Mesenchymal stem cell (in vitro differentiated cells and primary cell): Measurements from ENCODE around the gene RAB27B. TPM values are rescaled to one million over a fixed set of nuclear protein-coding genes. Genes with fewer than 3 reads are reported as not detected.

Experiments
- DNase-seq: peaks from one replicate; pipeline ENCODE4 v3.0.0-alpha.2; 2013
- H2AFZ ChIP-seq: one replicate; pipeline ENCODE4 v1.6.1; 2013; ENCODE audit warnings: low read depth, mild to moderate bottlenecking, control low read depth, inconsistent platforms, low read length, moderate library complexity
- H2AK5ac ChIP-seq: 2 replicates; pipeline ENCODE4 v1.6.1; 2013; ENCODE audit warnings: low read length, moderate library complexity, mild to moderate bottlenecking, inconsistent platforms; ENCODE audit not compliant: severe bottlenecking
- H2BK120ac ChIP-seq: one replicate; pipeline ENCODE4 v1.6.1; 2013; ENCODE audit warnings: low read depth, mild to moderate bottlenecking, inconsistent platforms, low read length, moderate library complexity
- H2BK12ac ChIP-seq, 2 experiments: one replicate each; pipeline ENCODE4 v1.6.1; 2013; ENCODE audit warnings: inconsistent platforms in 2 of 2, low read length in 2 of 2, mild to moderate bottlenecking in 2 of 2, moderate library complexity in 2 of 2, control low read depth in 1 of 2
- H2BK15ac ChIP-seq: one replicate; pipeline ENCODE4 v1.6.1; 2013; ENCODE audit warnings: mild to moderate bottlenecking, low read depth, inconsistent platforms; ENCODE audit not compliant: poor library complexity, severe bottlenecking
- H2BK5ac ChIP-seq: 2 replicates; pipeline ENCODE4 v1.6.1; 2013; ENCODE audit warnings: low read depth, mild to moderate bottlenecking, low read length, control low read depth, inconsistent platforms; ENCODE audit not compliant: poor library complexity, severe bottlenecking
- H3K14ac ChIP-seq, 2 experiments: one replicate each; pipeline ENCODE4 v1.6.1; 2013; ENCODE audit warnings: inconsistent platforms in 2 of 2, low read length in 2 of 2, control low read depth in 1 of 2, mild to moderate bottlenecking in 1 of 2, moderate library complexity in 1 of 2
- H3K18ac ChIP-seq, 2 experiments: one replicate each; pipeline ENCODE4 v1.6.1; 2013; ENCODE audit warnings: inconsistent platforms in 2 of 2, low read length in 2 of 2, control low read depth in 1 of 2, low read depth in 1 of 2, mild to moderate bottlenecking in 1 of 2
- H3K23ac ChIP-seq, 2 experiments: one replicate each; pipeline ENCODE4 v1.6.1; 2013; ENCODE audit warnings: inconsistent platforms in 2 of 2, low read length in 2 of 2, mild to moderate bottlenecking in 2 of 2, moderate library complexity in 2 of 2, control low read depth in 1 of 2
- H3K27ac ChIP-seq: 2 replicates; pipeline ENCODE4 v1.5.1; 2013; ENCODE audit warnings: mild to moderate bottlenecking, moderate library complexity, low read length, control low read depth, inconsistent platforms; ENCODE audit not compliant: poor library complexity, severe bottlenecking
- H3K27me3 ChIP-seq, 2 experiments: 2 replicates each; pipeline versions ENCODE4 v1.6.1 to v1.7.0; 2013; ENCODE audit warnings: low read length in 2 of 2, mild to moderate bottlenecking in 2 of 2, moderate library complexity in 2 of 2, control low read depth in 1 of 2, inconsistent platforms in 1 of 2; ENCODE audit not compliant: control insufficient read depth in 1 of 2, insufficient read depth in 1 of 2
- H3K36me3 ChIP-seq, 2 experiments: 2 replicates each; pipeline versions ENCODE4 v1.6.1 to v1.7.0; 2013; ENCODE audit warnings: low read length in 2 of 2, control low read depth in 1 of 2, inconsistent platforms in 1 of 2, low read depth in 1 of 2, mild to moderate bottlenecking in 1 of 2; ENCODE audit not compliant: insufficient read depth in 2 of 2, control insufficient read depth in 1 of 2
- H3K4ac ChIP-seq, 2 experiments: one replicate each; pipeline ENCODE4 v1.6.1; 2013; ENCODE audit warnings: inconsistent platforms in 2 of 2, low read length in 2 of 2, mild to moderate bottlenecking in 2 of 2, moderate library complexity in 2 of 2, control low read depth in 1 of 2, low read depth in 1 of 2
- H3K4me1 ChIP-seq: 2 replicates; pipeline ENCODE4 v1.6.1; 2013; ENCODE audit warnings: low read depth, low read length, control low read depth; ENCODE audit not compliant: control insufficient read depth, insufficient read depth
- H3K4me2 ChIP-seq: 2 replicates; pipeline ENCODE4 v1.6.1; 2013; ENCODE audit warnings: low read length, mild to moderate bottlenecking, inconsistent platforms; ENCODE audit not compliant: poor library complexity, severe bottlenecking
- H3K4me3 ChIP-seq, 2 experiments: 2 replicates each; pipeline versions ENCODE4 v1.5.1 to v1.7.0; 2013; ENCODE audit warnings: low read length in 2 of 2, mild to moderate bottlenecking in 2 of 2, control low read depth in 1 of 2, low read depth in 1 of 2; ENCODE audit not compliant: insufficient read depth in 1 of 2
- H3K79me1 ChIP-seq: replicated peaks from 2 replicates; pipeline ENCODE4 v1.6.1; 2013; ENCODE audit warnings: mild to moderate bottlenecking, control low read depth, low read length, inconsistent platforms; ENCODE audit not compliant: poor library complexity, severe bottlenecking
- H3K9ac ChIP-seq: 2 replicates; pipeline ENCODE4 v1.7.0; 2013; ENCODE audit warnings: mild to moderate bottlenecking, low read length, moderate library complexity
- H3K9me3 ChIP-seq: 2 replicates; pipeline ENCODE4 v1.7.0; 2013; ENCODE audit warnings: mild to moderate bottlenecking, low read length; ENCODE audit not compliant: control insufficient read depth
- H4K8ac ChIP-seq: one replicate; pipeline ENCODE4 v1.6.1; 2013; ENCODE audit warnings: inconsistent platforms, mild to moderate bottlenecking, low read length, moderate library complexity
- H4K91ac ChIP-seq: one replicate; pipeline ENCODE4 v1.6.1; 2013; ENCODE audit warnings: mild to moderate bottlenecking, low read length, inconsistent platforms
- WGBS: methylation state at CpG from one replicate; pipeline ENCODE4 v1.1.7; 2013; ENCODE audit warnings: mixed read lengths; 5-methylcytosine and 5-hydroxymethylcytosine counted together
- polyA plus RNA-seq, 2 experiments: library from polyadenylated mRNA; stranded (reverse); fragments of 200-250 nt; gene quantifications; one replicate each; pipeline ENCODE4 v1.2.3, GENCODE V29; 2013

Gene RAB27B, protein sequence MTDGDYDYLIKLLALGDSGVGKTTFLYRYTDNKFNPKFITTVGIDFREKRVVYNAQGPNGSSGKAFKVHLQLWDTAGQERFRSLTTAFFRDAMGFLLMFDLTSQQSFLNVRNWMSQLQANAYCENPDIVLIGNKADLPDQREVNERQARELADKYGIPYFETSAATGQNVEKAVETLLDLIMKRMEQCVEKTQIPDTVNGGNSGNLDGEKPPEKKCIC
- 122 TPM for polyA plus RNA-seq (2013, experiment 1 of 2)
- polyA plus RNA-seq (2013, experiment 2 of 2), result 127 TPM

DNA sequence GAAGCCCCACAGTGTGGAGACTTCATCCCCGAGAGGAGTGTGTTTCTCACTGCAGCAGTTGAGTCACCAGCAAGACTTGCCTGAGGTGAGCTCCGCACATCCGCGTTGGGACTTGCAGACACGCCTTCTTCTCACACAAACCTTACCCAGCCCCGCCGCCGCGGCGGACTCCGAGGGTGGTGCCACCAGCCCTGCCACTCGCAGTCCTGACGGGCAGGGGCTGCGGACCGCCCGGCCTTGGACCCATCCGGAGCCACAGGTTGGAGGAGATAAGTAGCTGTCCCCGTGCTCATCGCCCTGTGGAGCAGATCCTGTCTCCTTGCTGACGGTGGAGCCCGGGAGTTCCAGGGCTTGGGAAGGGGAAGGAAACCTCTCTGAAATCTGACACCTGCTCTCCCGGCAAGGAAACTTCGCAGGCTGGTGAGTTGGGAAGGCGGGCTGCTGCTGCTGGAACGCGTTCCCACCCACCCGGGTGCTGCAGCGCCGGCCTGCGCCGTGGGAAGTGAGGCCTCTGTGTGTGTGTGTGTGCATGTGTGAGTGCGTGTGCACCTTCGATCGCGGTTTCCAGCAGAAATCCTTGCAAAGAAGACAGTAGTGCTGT, at the start of gene RAB27B:
Gene RAB27B (plus strand): TSS at position 197 of the 601 bp plus-strand sequence. CDS start 49,109 bp downstream, outside the sequence.
- Histone ChIP-seq H2BK15ac (no peak within 1 kb of the TSS), H3K9ac (peak within 1 kb of the TSS; percentile 83), H3K79me1 (no peaks in the 10 kb centered on the region), H3K4me2 (peak within 1 kb of the TSS; percentile 69), H3K14ac (peak within 1 kb of the TSS in 1 of 2 experiments; percentile 84), H3K4me1 (peaks cover 5% of the 10 kb centered on the region), H3K18ac (peak within 1 kb of the TSS; percentile 83 to 94), H3K23ac (no peak within 1 kb of the TSS), H4K91ac (peak within 1 kb of the TSS; percentile 95), H3K9me3 (peaks cover 5% of the 10 kb centered on the region), H3K27me3 (no peaks in the 10 kb centered on the region), H4K8ac (peak within 1 kb of the TSS; percentile 88), H2BK120ac (peak within 1 kb of the TSS; percentile 50), H3K27ac (peak within 1 kb of the TSS; percentile 55), H2AFZ (no peak within 1 kb of the TSS), H3K36me3 (no peaks in the 10 kb centered on the region), H2BK12ac (peak within 1 kb of the TSS in 1 of 2 experiments; percentile 75), H3K4me3 (peak within 1 kb of the TSS; percentile 69 to 85), H2BK5ac (no peak within 1 kb of the TSS), H3K4ac (peak within 1 kb of the TSS; percentile 85 to 94), H2AK5ac (no peak within 1 kb of the TSS)
- under 1% methylated on average over 35 of the region's 35 CpGs for WGBS
- DNase-seq, result peak; percentile 94

DNA sequence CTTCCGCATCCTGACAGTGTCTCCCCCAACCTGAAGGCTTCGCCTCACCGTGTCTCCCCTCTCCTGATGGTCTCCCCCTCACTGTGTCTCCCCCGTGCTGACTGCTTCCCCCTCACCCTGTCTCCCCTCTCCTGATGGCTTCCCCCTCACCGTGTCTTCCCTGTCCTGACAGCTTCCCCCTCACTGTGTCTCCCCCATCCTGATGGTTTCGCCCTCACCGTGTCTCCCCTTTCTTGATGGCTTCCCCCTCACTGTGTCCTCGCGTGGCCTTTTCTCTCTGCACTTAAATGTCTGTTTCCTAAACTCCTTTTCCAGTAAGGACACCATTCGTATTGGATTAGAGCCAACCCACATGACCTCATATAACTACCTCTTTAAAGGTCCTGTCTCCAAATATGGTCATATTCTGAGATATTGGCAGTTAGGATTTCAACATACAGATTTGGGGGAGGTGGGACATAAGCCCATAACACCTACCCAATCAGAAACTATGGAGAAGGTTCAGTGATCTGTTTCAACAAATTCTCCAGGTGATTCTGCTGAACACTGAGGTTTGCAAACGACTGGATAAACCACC, 47.9 kb upstream of the RAB27B start:
- peak overlapping the region in 1 of 2 experiments; percentile 0 for H3K14ac ChIP-seq
- peak overlapping the region; percentile 2 to 16 for H3K4ac ChIP-seq
- H3K23ac ChIP-seq, result no peak overlapping the region
- peak overlapping the region; percentile 29 for H2BK120ac ChIP-seq
- H4K8ac ChIP-seq, result no peak overlapping the region
- no peak for DNase-seq
- H2BK12ac ChIP-seq, result peak overlapping the region; percentile 11 to 98
- no peak overlapping the region for H3K9ac ChIP-seq
- H3K27me3 ChIP-seq, result no peaks in the 10 kb centered on the region
- peaks cover 6% of the 10 kb centered on the region for H3K4me1 ChIP-seq
- peaks cover 0 to 4% of the 10 kb centered on the region in 2 experiments for H3K36me3 ChIP-seq
- H4K91ac ChIP-seq, result peak overlapping the region; percentile 90
- 91% methylated on average over 10 of the region's 11 CpGs for WGBS
- H2BK5ac ChIP-seq, result no peak overlapping the region
- H3K4me3 ChIP-seq, result no peak overlapping the region
- no peaks in the 10 kb centered on the region for H3K79me1 ChIP-seq
- H2AK5ac ChIP-seq, result peak overlapping the region; percentile 29
- H3K18ac ChIP-seq, result peak overlapping the region; percentile 13 to 54
- H2AFZ ChIP-seq, result no peak overlapping the region
- H2BK15ac ChIP-seq, result peak overlapping the region; percentile 78
- H3K4me2 ChIP-seq, result no peak overlapping the region
- no peak overlapping the region for H3K27ac ChIP-seq
- no peaks in the 10 kb centered on the region for H3K9me3 ChIP-seq

DNA sequence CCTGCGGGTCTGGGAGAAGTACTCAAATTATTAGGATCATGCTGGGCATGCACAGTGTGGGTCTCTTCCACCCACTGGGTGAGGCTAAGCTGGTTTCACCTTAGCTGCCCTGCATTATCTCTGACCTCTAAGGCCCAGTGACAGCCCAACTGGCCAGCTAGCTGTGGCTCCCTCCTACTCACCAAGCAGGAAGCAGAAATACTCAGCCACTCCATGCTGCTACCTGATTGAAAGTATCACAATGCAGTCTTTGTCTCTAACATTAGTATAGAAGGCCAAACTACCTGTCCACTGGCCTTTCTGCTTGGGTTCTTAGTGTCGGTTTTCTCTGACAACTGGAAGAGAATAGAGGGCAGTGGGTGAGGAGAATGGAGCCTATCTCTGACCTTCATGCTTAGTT, 47.3 kb upstream of the RAB27B start:
- Histone ChIP-seq H3K27me3 (no peaks in the 10 kb centered on the region), H3K23ac (no peak overlapping the region), H2AK5ac (no peak overlapping the region), H3K79me1 (no peaks in the 10 kb centered on the region), H3K4me3 (no peak overlapping the region), H3K9ac (no peak overlapping the region), H3K9me3 (no peaks in the 10 kb centered on the region), H2BK120ac (peak overlapping the region; percentile 56), H3K27ac (no peak overlapping the region), H2BK15ac (no peak overlapping the region), H3K18ac (peak overlapping the region; percentile 44 to 49), H2BK12ac (peak overlapping the region in 1 of 2 experiments; percentile 33), H4K91ac (peak overlapping the region; percentile 44), H2BK5ac (no peak overlapping the region), H3K4me1 (peaks cover 4% of the 10 kb centered on the region), H4K8ac (peak overlapping the region; percentile 60), H3K36me3 (peaks cover 0 to 4% of the 10 kb centered on the region in 2 experiments), H3K4ac (peak overlapping the region; percentile 35 to 82), H3K4me2 (no peak overlapping the region), H3K14ac (no peak overlapping the region), H2AFZ (no peak overlapping the region)
- WGBS, result 100% methylated on average over 2 of the region's 2 CpGs
- no peak for DNase-seq

DNA sequence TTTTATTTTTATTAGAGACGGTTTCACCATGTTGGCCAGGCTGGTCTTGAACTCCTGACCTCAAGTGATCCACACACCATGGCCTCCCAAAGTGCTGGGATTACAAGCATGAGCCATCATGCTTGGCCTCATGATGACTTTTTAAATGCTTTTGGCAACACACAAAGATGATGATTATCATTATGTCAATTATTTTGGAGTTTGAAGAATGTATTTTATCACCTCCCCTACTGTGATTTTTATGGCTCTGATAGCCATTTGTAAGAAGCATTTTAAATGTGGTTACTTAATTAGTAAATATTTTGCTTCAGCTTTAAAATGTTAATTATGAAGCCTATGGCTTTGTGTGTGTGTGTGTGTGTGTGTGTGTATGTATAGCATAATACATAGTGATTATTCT, 45.1 kb upstream of the RAB27B start:
- H2BK15ac ChIP-seq, result no peak overlapping the region

More for the DNA sequence above, 45.1 kb upstream of the RAB27B start:
- Histone ChIP-seq H2BK120ac (no peak overlapping the region), H3K4ac (no peak overlapping the region), H3K27ac (no peak overlapping the region), H2BK5ac (no peak overlapping the region), H3K27me3 (no peaks in the 10 kb centered on the region), H3K14ac (no peak overlapping the region), H3K79me1 (no peaks in the 10 kb centered on the region), H4K8ac (no peak overlapping the region), H3K9me3 (no peaks in the 10 kb centered on the region), H2AFZ (no peak overlapping the region), H3K4me2 (no peak overlapping the region), H2AK5ac (no peak overlapping the region), H4K91ac (no peak overlapping the region), H3K18ac (no peak overlapping the region), H3K9ac (no peak overlapping the region), H3K36me3 (peaks cover 0 to 4% of the 10 kb centered on the region in 2 experiments), H3K23ac (no peak overlapping the region), H3K4me3 (no peak overlapping the region), H3K4me1 (no peaks in the 10 kb centered on the region), H2BK12ac (no peak overlapping the region)
- no peak for DNase-seq
- WGBS, result 88% methylated on average over 1 of the region's 1 CpG
